Esophagus muscularis mucosa (tissue), 4 donors: ENCODE measurements around the gene LRPPRC.

Experiments used
- CTCF ChIP-seq, 3 experiments: fragments of 200-600 bp in 2 of 3; fragments of 450-650 bp in 1 of 3; sonication (generic) in 2 of 3; IDR thresholded peaks; one replicate each; pipeline ENCODE4 v1.5.1; 2017 to 2019; ENCODE audit warnings: antibody characterized with exemption in 3 of 3, mild to moderate bottlenecking in 2 of 3, moderate library complexity in 1 of 3
- EP300 ChIP-seq: sonication (generic); formaldehyde crosslinking; IDR thresholded peaks from one replicate; pipeline ENCODE4 v1.6.1; 2017; ENCODE audit warnings: antibody characterized with exemption
- POLR2A ChIP-seq: fragments of 450-650 bp; IDR thresholded peaks from one replicate; pipeline ENCODE4 v1.6.1; 2017; ENCODE audit warnings: antibody characterized with exemption, moderate library complexity, mild to moderate bottlenecking, low read depth
- POLR2AphosphoS5 ChIP-seq, 2 donors: sonication (generic); formaldehyde crosslinking; IDR thresholded peaks; one replicate each; pipeline ENCODE4 v1.6.1; 2017; ENCODE audit warnings: antibody characterized with exemption in 2 of 2

- TF ChIP-seq POLR2A, result no peak
- TF ChIP-seq CTCF (IDR thresholded peaks at IDR 0.05), result no peak
- TF ChIP-seq POLR2AphosphoS5 (IDR thresholded peaks at IDR 0.05), result no peak
- TF ChIP-seq EP300, result no peak
Measured at GRCh38 chr2:44038277-44038676, 42.5 kb upstream of the LRPPRC start.
